Spleen (tissue), 7 donors: ENCODE measurements around the gene RRAD.
"Not testable (repeated sequence)": the region's sequence is repeated elsewhere in the genome, so short reads cannot be mapped to it uniquely, and the experiment has no call there.

Source experiments
- POLR2AphosphoS5 ChIP-seq, 3 donors: sonication (generic); formaldehyde crosslinking; IDR thresholded peaks; one replicate each; pipeline ENCODE4 v1.5.1; 2017; ENCODE audit warnings: antibody characterized with exemption in 3 of 3
- TF ChIP-seq, protein P1 (sequence below), 11 experiments: fragments of 200-600 bp in 7 of 11; fragments of 450-650 bp in 4 of 11; sonication (generic) in 4 of 11; IDR thresholded peaks in 8 of 11; conservative IDR thresholded peaks in 3 of 11; 1 replicate in 7 of 11; 2 replicates in 4 of 11; pipeline versions ENCODE4 v1.4.0 to v1.8.0; 2016 to 2021; ENCODE audit warnings: antibody characterized with exemption in 11 of 11, inconsistent platforms in 4 of 11, mild to moderate bottlenecking in 1 of 11
- donor health status: DM: no; HTN: no; CAD: no; lungs with moderate emphysema.
- donor health status: DM: no; HTN: no; CAD: no.
- donor health status: DM: no; HTN: no; CAD: no.

DNA sequence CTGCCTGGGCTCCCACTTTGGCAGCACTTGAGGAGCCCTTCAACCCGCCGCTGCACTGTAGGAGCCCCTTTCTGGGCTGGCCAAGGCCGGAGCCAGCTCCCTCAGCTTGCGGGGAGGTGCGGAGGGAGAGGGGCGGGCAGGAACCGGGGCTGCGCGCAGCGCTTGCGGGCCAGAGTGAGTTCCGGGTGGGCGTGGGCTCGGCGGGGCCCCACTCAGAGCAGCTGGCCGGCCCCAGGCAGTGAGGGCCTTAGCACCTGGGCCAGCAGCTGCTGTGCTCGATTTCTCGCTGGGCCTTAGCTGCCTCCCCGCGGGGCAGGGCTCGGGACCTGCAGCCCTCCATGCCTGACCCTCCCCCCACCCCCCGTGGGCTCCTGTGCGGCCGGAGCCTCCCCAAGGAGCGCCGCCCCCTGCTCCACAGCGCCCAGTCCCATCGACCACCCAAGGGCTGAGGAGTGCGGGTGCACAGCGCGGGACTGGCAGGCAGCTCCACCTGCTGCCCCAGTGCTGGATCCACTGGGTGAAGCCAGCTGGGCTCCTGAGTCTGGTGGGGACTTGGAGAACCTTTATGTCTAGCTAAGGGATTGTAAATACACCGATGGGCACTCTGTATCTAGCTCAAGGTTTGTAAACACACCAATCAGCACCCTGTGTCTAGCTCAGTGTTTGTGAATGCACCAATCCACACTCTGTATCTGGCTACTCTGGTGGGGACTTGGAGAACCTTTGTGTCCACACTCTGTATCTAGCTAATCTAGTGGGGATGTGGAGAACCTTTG lies 49.0 kb upstream of the RRAD start:
- TF ChIP-seq, protein P1, sequence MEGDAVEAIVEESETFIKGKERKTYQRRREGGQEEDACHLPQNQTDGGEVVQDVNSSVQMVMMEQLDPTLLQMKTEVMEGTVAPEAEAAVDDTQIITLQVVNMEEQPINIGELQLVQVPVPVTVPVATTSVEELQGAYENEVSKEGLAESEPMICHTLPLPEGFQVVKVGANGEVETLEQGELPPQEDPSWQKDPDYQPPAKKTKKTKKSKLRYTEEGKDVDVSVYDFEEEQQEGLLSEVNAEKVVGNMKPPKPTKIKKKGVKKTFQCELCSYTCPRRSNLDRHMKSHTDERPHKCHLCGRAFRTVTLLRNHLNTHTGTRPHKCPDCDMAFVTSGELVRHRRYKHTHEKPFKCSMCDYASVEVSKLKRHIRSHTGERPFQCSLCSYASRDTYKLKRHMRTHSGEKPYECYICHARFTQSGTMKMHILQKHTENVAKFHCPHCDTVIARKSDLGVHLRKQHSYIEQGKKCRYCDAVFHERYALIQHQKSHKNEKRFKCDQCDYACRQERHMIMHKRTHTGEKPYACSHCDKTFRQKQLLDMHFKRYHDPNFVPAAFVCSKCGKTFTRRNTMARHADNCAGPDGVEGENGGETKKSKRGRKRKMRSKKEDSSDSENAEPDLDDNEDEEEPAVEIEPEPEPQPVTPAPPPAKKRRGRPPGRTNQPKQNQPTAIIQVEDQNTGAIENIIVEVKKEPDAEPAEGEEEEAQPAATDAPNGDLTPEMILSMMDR (IDR thresholded peaks at IDR 0.05 in 8 of 11, conservative IDR thresholded peaks at IDR 0.05 in 3 of 11) = not testable (repeated sequence)
- TF ChIP-seq POLR2AphosphoS5 (IDR thresholded peaks at IDR 0.05) = not testable (repeated sequence)
